GM12878 (cell line): Measurements from ENCODE around the gene SAMD15. TPM values are rescaled to one million over a fixed set of nuclear protein-coding genes. Genes with fewer than 3 reads are reported as not detected.

ENCODE experiments used
- polyA plus RNA-seq, 11 experiments: library from polyadenylated mRNA; depleted of rRNA in 4 of 11; unstranded in 6 of 11; stranded (reverse) in 5 of 11; fragments of >200 nt; fragmentation: Nextera tagmentation in 4 of 11; fragmentation: Illumina TruSeq in 1 of 11; extraction: Ambion mirVana in 4 of 11; extraction: Trizol in 1 of 11; gene quantifications; 1 replicate in 1 of 11; 2 replicates in 10 of 11; pipeline versions ENCODE4 v1.2.1 to v1.2.3, GENCODE V29; 2011 to 2016; ENCODE audit warnings: inconsistent platforms in 2 of 11, missing spikeins in 2 of 11, low read depth in 1 of 11
- total RNA-seq, 4 experiments: library from RNA; depleted of rRNA in 3 of 4; stranded (reverse); fragments of >200 nt in 3 of 4; fragmentation: Illumina TruSeq in 1 of 4; extraction: Trizol in 1 of 4; gene quantifications; 2 replicates each; pipeline versions ENCODE4 v1.2.1 to v1.2.3, GENCODE V29; 2013 to 2021

The SAMD15 gene
- total and polyA plus RNA-seq, 10 of the 15 experiments (the other 5 are each of a cell fraction or from before 2014, with no cell fraction given), result 0.33 to 2.0 (median 0.97) TPM

Other genes with a start within 250 kb of the SAMD15 start
Only the 7 nearest of the 11 such genes appear.
- not detected in 2 replicates for gene NGB, start 106.2 kb upstream of the SAMD15 start, total RNA-seq (2014; rRNA removed)
- not detected in 2 replicates for gene NGB, start 106.2 kb upstream of the SAMD15 start, total RNA-seq (2014; rRNA removed; fragmentation: Illumina TruSeq; extraction: Trizol)
- not detected in 2 replicates for gene NGB, start 106.2 kb upstream of the SAMD15 start, total RNA-seq (2021)
- 0.10 and 0.19 TPM in 2 replicates for gene NGB, start 106.2 kb upstream of the SAMD15 start, polyA plus RNA-seq (2011; rRNA removed)
- not detected in 2 replicates for gene NGB, start 106.2 kb upstream of the SAMD15 start, polyA plus RNA-seq (2014; fragmentation: Illumina TruSeq; extraction: Trizol)
- not detected for gene NGB, start 106.2 kb upstream of the SAMD15 start, polyA plus RNA-seq (2014; fragmentation: Nextera tagmentation; extraction: Ambion mirVana)
- 0.06 TPM in 1 of 2 replicates, not detected in the other for gene NGB, start 106.2 kb upstream of the SAMD15 start, polyA plus RNA-seq (2014; rRNA removed)
- gene NGB, start 106.2 kb upstream of the SAMD15 start, polyA plus RNA-seq (2016; fragmentation: Nextera tagmentation; extraction: Ambion mirVana), result not detected
- 3.3 and 6.0 TPM in 2 replicates for gene POMT2, start 56.5 kb upstream of the SAMD15 start, total RNA-seq (2014; rRNA removed)
- gene POMT2, start 56.5 kb upstream of the SAMD15 start, total RNA-seq (2014; rRNA removed; fragmentation: Illumina TruSeq; extraction: Trizol), result 4.9 and 5.3 TPM in 2 replicates
- gene POMT2, start 56.5 kb upstream of the SAMD15 start, total RNA-seq (2021), result 13.9 TPM in 2 replicates
- 8.8 and 11.2 TPM in 2 replicates for gene POMT2, start 56.5 kb upstream of the SAMD15 start, polyA plus RNA-seq (2011; rRNA removed)
- gene POMT2, start 56.5 kb upstream of the SAMD15 start, polyA plus RNA-seq (2014; fragmentation: Illumina TruSeq; extraction: Trizol), result 5.3 and 10.6 TPM in 2 replicates
- under 1 TPM; 0.23 to 0.99 TPM for gene POMT2, start 56.5 kb upstream of the SAMD15 start, polyA plus RNA-seq (2014; fragmentation: Nextera tagmentation; extraction: Ambion mirVana)
- 7.0 and 9.7 TPM in 2 replicates for gene POMT2, start 56.5 kb upstream of the SAMD15 start, polyA plus RNA-seq (2014; rRNA removed)
- 1 to 10 TPM; 7.2 to 9.6 TPM for gene POMT2, start 56.5 kb upstream of the SAMD15 start, polyA plus RNA-seq (2016; fragmentation: Nextera tagmentation; extraction: Ambion mirVana)
- 33.4 and 38.7 TPM in 2 replicates for gene GSTZ1, start 56.3 kb upstream of the SAMD15 start, total RNA-seq (2014; rRNA removed)
- gene GSTZ1, start 56.3 kb upstream of the SAMD15 start, total RNA-seq (2014; rRNA removed; fragmentation: Illumina TruSeq; extraction: Trizol), result 33.3 and 33.7 TPM in 2 replicates
- gene GSTZ1, start 56.3 kb upstream of the SAMD15 start, total RNA-seq (2021), result 24.9 and 26.9 TPM in 2 replicates
- gene GSTZ1, start 56.3 kb upstream of the SAMD15 start, polyA plus RNA-seq (2011; rRNA removed), result 8.6 and 21.4 TPM in 2 replicates
- gene GSTZ1, start 56.3 kb upstream of the SAMD15 start, polyA plus RNA-seq (2014; fragmentation: Illumina TruSeq; extraction: Trizol), result 25.5 and 34.7 TPM in 2 replicates
- 10 to 100 TPM; 17.9 to 25.4 TPM for gene GSTZ1, start 56.3 kb upstream of the SAMD15 start, polyA plus RNA-seq (2014; fragmentation: Nextera tagmentation; extraction: Ambion mirVana)
- gene GSTZ1, start 56.3 kb upstream of the SAMD15 start, polyA plus RNA-seq (2014; rRNA removed), result 28.3 and 30.5 TPM in 2 replicates
- gene GSTZ1, start 56.3 kb upstream of the SAMD15 start, polyA plus RNA-seq (2016; fragmentation: Nextera tagmentation; extraction: Ambion mirVana), result 10 to 100 TPM; 27.4 to 33.5 TPM
- 29.7 and 36.2 TPM in 2 replicates for gene TMED8, start 285 bp upstream of the SAMD15 start, total RNA-seq (2014; rRNA removed)
- 34.2 and 35.8 TPM in 2 replicates for gene TMED8, start 285 bp upstream of the SAMD15 start, total RNA-seq (2014; rRNA removed; fragmentation: Illumina TruSeq; extraction: Trizol)
- 31.9 and 32.9 TPM in 2 replicates for gene TMED8, start 285 bp upstream of the SAMD15 start, total RNA-seq (2021)
- gene TMED8, start 285 bp upstream of the SAMD15 start, polyA plus RNA-seq (2011; rRNA removed), result 39.1 and 52.7 TPM in 2 replicates
- gene TMED8, start 285 bp upstream of the SAMD15 start, polyA plus RNA-seq (2014; fragmentation: Illumina TruSeq; extraction: Trizol), result 33.0 and 39.6 TPM in 2 replicates
- 1 to 10 TPM; 7.3 to 7.4 TPM for gene TMED8, start 285 bp upstream of the SAMD15 start, polyA plus RNA-seq (2014; fragmentation: Nextera tagmentation; extraction: Ambion mirVana)
- gene TMED8, start 285 bp upstream of the SAMD15 start, polyA plus RNA-seq (2014; rRNA removed), result 21.1 and 22.5 TPM in 2 replicates
- 10 to 100 TPM; 17.8 to 18.9 TPM for gene TMED8, start 285 bp upstream of the SAMD15 start, polyA plus RNA-seq (2016; fragmentation: Nextera tagmentation; extraction: Ambion mirVana)
- 0.11 and 0.17 TPM in 2 replicates for gene NOXRED1, start 46.1 kb downstream of the SAMD15 start, total RNA-seq (2014; rRNA removed)
- 0.13 and 0.14 TPM in 2 replicates for gene NOXRED1, start 46.1 kb downstream of the SAMD15 start, total RNA-seq (2014; rRNA removed; fragmentation: Illumina TruSeq; extraction: Trizol)
- gene NOXRED1, start 46.1 kb downstream of the SAMD15 start, total RNA-seq (2021), result 0.21 and 0.45 TPM in 2 replicates
- gene NOXRED1, start 46.1 kb downstream of the SAMD15 start, polyA plus RNA-seq (2011; rRNA removed), result 0.62 and 0.98 TPM in 2 replicates
- 0.21 and 0.22 TPM in 2 replicates for gene NOXRED1, start 46.1 kb downstream of the SAMD15 start, polyA plus RNA-seq (2014; fragmentation: Illumina TruSeq; extraction: Trizol)
- under 1 TPM; 0.07 to 0.14 TPM for gene NOXRED1, start 46.1 kb downstream of the SAMD15 start, polyA plus RNA-seq (2014; fragmentation: Nextera tagmentation; extraction: Ambion mirVana)
- gene NOXRED1, start 46.1 kb downstream of the SAMD15 start, polyA plus RNA-seq (2014; rRNA removed), result 0.10 TPM in 1 of 2 replicates, not detected in the other
- under 1 TPM; 0.06 to 0.13 TPM for gene NOXRED1, start 46.1 kb downstream of the SAMD15 start, polyA plus RNA-seq (2016; fragmentation: Nextera tagmentation; extraction: Ambion mirVana)
- gene VIPAS39, start 80.2 kb downstream of the SAMD15 start, total RNA-seq (2014; rRNA removed), result 18.6 and 27.3 TPM in 2 replicates
- 18.8 and 21.7 TPM in 2 replicates for gene VIPAS39, start 80.2 kb downstream of the SAMD15 start, total RNA-seq (2014; rRNA removed; fragmentation: Illumina TruSeq; extraction: Trizol)
- gene VIPAS39, start 80.2 kb downstream of the SAMD15 start, total RNA-seq (2021), result 16.3 and 18.3 TPM in 2 replicates
- 38.4 and 38.8 TPM in 2 replicates for gene VIPAS39, start 80.2 kb downstream of the SAMD15 start, polyA plus RNA-seq (2011; rRNA removed)
- 27.8 and 44.8 TPM in 2 replicates for gene VIPAS39, start 80.2 kb downstream of the SAMD15 start, polyA plus RNA-seq (2014; fragmentation: Illumina TruSeq; extraction: Trizol)
- 10 to 100 TPM in 1 of 2 experiments, 1 to 10 TPM in 1; 6.7 to 10.5 TPM for gene VIPAS39, start 80.2 kb downstream of the SAMD15 start, polyA plus RNA-seq (2014; fragmentation: Nextera tagmentation; extraction: Ambion mirVana)
- gene VIPAS39, start 80.2 kb downstream of the SAMD15 start, polyA plus RNA-seq (2014; rRNA removed), result 16.4 and 18.6 TPM in 2 replicates
- 10 to 100 TPM; 15.1 to 18.0 TPM for gene VIPAS39, start 80.2 kb downstream of the SAMD15 start, polyA plus RNA-seq (2016; fragmentation: Nextera tagmentation; extraction: Ambion mirVana)
- gene AHSA1, start 80.7 kb downstream of the SAMD15 start, total RNA-seq (2014; rRNA removed), result 151 and 175 TPM in 2 replicates
- 211 and 243 TPM in 2 replicates for gene AHSA1, start 80.7 kb downstream of the SAMD15 start, total RNA-seq (2014; rRNA removed; fragmentation: Illumina TruSeq; extraction: Trizol)
- gene AHSA1, start 80.7 kb downstream of the SAMD15 start, total RNA-seq (2021), result 165 and 174 TPM in 2 replicates
- 194 and 197 TPM in 2 replicates for gene AHSA1, start 80.7 kb downstream of the SAMD15 start, polyA plus RNA-seq (2011; rRNA removed)
- gene AHSA1, start 80.7 kb downstream of the SAMD15 start, polyA plus RNA-seq (2014; fragmentation: Illumina TruSeq; extraction: Trizol), result 295 and 366 TPM in 2 replicates
- 10 to 100 TPM; 51.8 to 98.3 TPM for gene AHSA1, start 80.7 kb downstream of the SAMD15 start, polyA plus RNA-seq (2014; fragmentation: Nextera tagmentation; extraction: Ambion mirVana)
- 201 and 205 TPM in 2 replicates for gene AHSA1, start 80.7 kb downstream of the SAMD15 start, polyA plus RNA-seq (2014; rRNA removed)
- 100 to 1,000 TPM; 252 to 261 TPM for gene AHSA1, start 80.7 kb downstream of the SAMD15 start, polyA plus RNA-seq (2016; fragmentation: Nextera tagmentation; extraction: Ambion mirVana)